SU-DHL-6 (cell line): ENCODE results near the gene GRIK3.

Experiments used
- H2AFZ ChIP-seq: fragments of 200-600 bp; sonication (generic); 2 replicates; pipeline ENCODE4 v1.6.1; 2014; ENCODE audit warnings: low read depth, mild to moderate bottlenecking, moderate library complexity, mixed read lengths, antibody characterized with exemption, low read length; ENCODE audit not compliant: severe bottlenecking
- H3F3A ChIP-seq: fragments of 200-600 bp; shearing (Covaris generic); 2 replicates; pipeline ENCODE4 v1.6.0; 2016; ENCODE audit warnings: antibody characterized with exemption, mild to moderate bottlenecking; ENCODE audit not compliant: insufficient read depth
- H3K27ac ChIP-seq: fragments of 200-600 bp; sonication (generic); 2 replicates; pipeline ENCODE4 v1.5.1; 2016; ENCODE audit warnings: low read depth, mild to moderate bottlenecking, low read length, moderate library complexity, mixed read lengths
- H3K27me3 ChIP-seq: fragments of 200-600 bp; sonication (generic), shearing (Covaris generic); 2 replicates; pipeline ENCODE4 v1.6.0; 2014; ENCODE audit warnings: mild to moderate bottlenecking, low read length
- H3K36me3 ChIP-seq: fragments of 200-600 bp; sonication (generic); 2 replicates; pipeline ENCODE4 v1.6.1; 2014; ENCODE audit warnings: mild to moderate bottlenecking, low read length, mixed read lengths
- H3K4me2 ChIP-seq: fragments of 300-600, 200-600 bp; shearing (Covaris generic), sonication (generic); 2 replicates; pipeline ENCODE4 v1.6.0; 2014; ENCODE audit warnings: low read length, low read depth, mild to moderate bottlenecking; ENCODE audit not compliant: poor library complexity, severe bottlenecking
- H3K4me3 ChIP-seq: fragments of 200-600 bp; sonication (generic); 2 replicates; pipeline ENCODE4 v1.5.1; 2014; ENCODE audit warnings: antibody characterized with exemption, low read length, mild to moderate bottlenecking, mixed read lengths; ENCODE audit not compliant: insufficient read depth, poor library complexity, severe bottlenecking
- H3K79me2 ChIP-seq: fragments of 200-600 bp; sonication (generic); 2 replicates; pipeline ENCODE4 v1.6.1; 2014; ENCODE audit warnings: mild to moderate bottlenecking, low read length, moderate library complexity; ENCODE audit not compliant: insufficient read depth
- H3K9ac ChIP-seq: fragments of 200-600 bp; sonication (generic); 2 replicates; pipeline ENCODE4 v1.7.0; 2014; ENCODE audit warnings: mild to moderate bottlenecking, low read length
- H3K9me2 ChIP-seq: fragments of 200-600 bp; sonication (generic); replicated peaks from 2 replicates; pipeline ENCODE4 v1.6.1; 2014; ENCODE audit warnings: low read length; ENCODE audit not compliant: insufficient read depth
- H3K9me3 ChIP-seq: fragments of 200-600 bp; sonication (generic); 2 replicates; pipeline ENCODE4 v1.6.1; 2014; ENCODE audit warnings: low read length, mixed read lengths; ENCODE audit not compliant: insufficient read depth
- H4K20me1 ChIP-seq: fragments of 200-600 bp; sonication (generic); 2 replicates; pipeline ENCODE4 v1.6.1; 2014; ENCODE audit warnings: low read depth, mild to moderate bottlenecking, antibody characterized with exemption, low read length, moderate library complexity, mixed read lengths
- EZH2phosphoT487 ChIP-seq: fragments of 200-600 bp; sonication (generic), shearing (Covaris generic); conservative IDR thresholded peaks from 2 replicates; pipeline ENCODE4 v1.6.1; 2018; ENCODE audit warnings: mild to moderate bottlenecking, antibody characterized with exemption, low read length, moderate library complexity, mixed read lengths
- TF ChIP-seq, protein P1 (sequence below): fragments of 200-600 bp; sonication (generic); IDR thresholded peaks from one replicate; pipeline ENCODE4 v1.5.1; 2017; ENCODE audit warnings: antibody characterized with exemption, mild to moderate bottlenecking, low read length, moderate library complexity; ENCODE audit not compliant: insufficient read depth, poor library complexity, severe bottlenecking

GRIK3 gene

GRCh38 chr1:36763771-36764170, 270.5 kb downstream of the GRIK3 start:
- no peaks in the 10 kb centered on the region for H4K20me1 ChIP-seq
- H3K27ac ChIP-seq, result no peak overlapping the region
- no peaks in the 10 kb centered on the region for H3K36me3 ChIP-seq
- H3K9me3 ChIP-seq, result no peaks in the 10 kb centered on the region
- H3K79me2 ChIP-seq, result no peaks in the 10 kb centered on the region
- no peak overlapping the region for H2AFZ ChIP-seq
- H3K4me2 ChIP-seq, result no peak overlapping the region
- H3K9me2 ChIP-seq, result no peaks in the 10 kb centered on the region
- no peaks in the 10 kb centered on the region for H3F3A ChIP-seq
- H3K4me3 ChIP-seq, result no peak overlapping the region
- no peaks in the 10 kb centered on the region for H3K27me3 ChIP-seq
- no peak for TF ChIP-seq EZH2phosphoT487
- TF ChIP-seq, protein P1, sequence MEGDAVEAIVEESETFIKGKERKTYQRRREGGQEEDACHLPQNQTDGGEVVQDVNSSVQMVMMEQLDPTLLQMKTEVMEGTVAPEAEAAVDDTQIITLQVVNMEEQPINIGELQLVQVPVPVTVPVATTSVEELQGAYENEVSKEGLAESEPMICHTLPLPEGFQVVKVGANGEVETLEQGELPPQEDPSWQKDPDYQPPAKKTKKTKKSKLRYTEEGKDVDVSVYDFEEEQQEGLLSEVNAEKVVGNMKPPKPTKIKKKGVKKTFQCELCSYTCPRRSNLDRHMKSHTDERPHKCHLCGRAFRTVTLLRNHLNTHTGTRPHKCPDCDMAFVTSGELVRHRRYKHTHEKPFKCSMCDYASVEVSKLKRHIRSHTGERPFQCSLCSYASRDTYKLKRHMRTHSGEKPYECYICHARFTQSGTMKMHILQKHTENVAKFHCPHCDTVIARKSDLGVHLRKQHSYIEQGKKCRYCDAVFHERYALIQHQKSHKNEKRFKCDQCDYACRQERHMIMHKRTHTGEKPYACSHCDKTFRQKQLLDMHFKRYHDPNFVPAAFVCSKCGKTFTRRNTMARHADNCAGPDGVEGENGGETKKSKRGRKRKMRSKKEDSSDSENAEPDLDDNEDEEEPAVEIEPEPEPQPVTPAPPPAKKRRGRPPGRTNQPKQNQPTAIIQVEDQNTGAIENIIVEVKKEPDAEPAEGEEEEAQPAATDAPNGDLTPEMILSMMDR, result no peak
- H3K9ac ChIP-seq, result no peak overlapping the region

GRCh38 chr1:36762174-36762573, 272.1 kb downstream of the GRIK3 start:
- no peaks in the 10 kb centered on the region for H3K79me2 ChIP-seq
- no peaks in the 10 kb centered on the region for H3K27me3 ChIP-seq
- no peak overlapping the region for H3K4me3 ChIP-seq
- H3K4me2 ChIP-seq, result no peak overlapping the region
- no peak overlapping the region for H2AFZ ChIP-seq
- H3K9me2 ChIP-seq, result no peaks in the 10 kb centered on the region
- TF ChIP-seq EZH2phosphoT487, result no peak
- TF ChIP-seq, protein P1, result no peak
- no peaks in the 10 kb centered on the region for H3K36me3 ChIP-seq
- no peaks in the 10 kb centered on the region for H4K20me1 ChIP-seq
- no peak overlapping the region for H3K27ac ChIP-seq
- no peak overlapping the region for H3K9ac ChIP-seq
- H3F3A ChIP-seq, result no peaks in the 10 kb centered on the region
- H3K9me3 ChIP-seq, result no peaks in the 10 kb centered on the region

GRCh38 chr1:36761113-36761512, 273.2 kb downstream of the GRIK3 start:
- Histone ChIP-seq H3K9ac (no peak overlapping the region), H3K27me3 (no peaks in the 10 kb centered on the region), H4K20me1 (no peaks in the 10 kb centered on the region), H3K27ac (no peak overlapping the region), H2AFZ (no peak overlapping the region), H3K9me2 (no peaks in the 10 kb centered on the region), H3K4me3 (no peak overlapping the region), H3K9me3 (no peaks in the 10 kb centered on the region), H3F3A (no peaks in the 10 kb centered on the region), H3K4me2 (no peak overlapping the region), H3K79me2 (no peaks in the 10 kb centered on the region), H3K36me3 (no peaks in the 10 kb centered on the region)
- no peak for TF ChIP-seq EZH2phosphoT487
- TF ChIP-seq, protein P1, result no peak

DNA sequence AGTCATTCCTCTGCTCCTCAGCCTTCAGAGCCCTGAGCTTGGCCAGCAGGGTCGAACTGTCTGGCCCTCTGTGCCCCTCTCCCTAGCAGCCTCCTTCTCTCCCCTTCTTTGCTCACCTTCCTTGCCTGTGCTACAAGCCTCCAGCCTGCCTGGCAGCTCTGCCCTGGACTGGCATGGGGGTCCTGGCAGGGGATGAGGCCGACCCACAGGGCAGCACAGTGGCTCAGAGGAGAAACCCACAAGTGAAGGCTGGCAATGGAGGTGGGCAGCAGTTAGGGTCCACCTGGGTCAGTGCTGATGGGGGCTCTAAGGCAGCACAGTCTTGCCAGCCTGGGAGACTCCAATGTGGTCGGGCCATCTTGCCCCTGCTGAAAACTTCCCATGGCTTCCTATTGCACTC, 274.2 kb downstream of the GRIK3 start:
- H3F3A ChIP-seq, result no peaks in the 10 kb centered on the region
- H3K9me3 ChIP-seq, result no peaks in the 10 kb centered on the region
- no peak overlapping the region for H3K27ac ChIP-seq
- no peak overlapping the region for H3K9ac ChIP-seq
- H3K79me2 ChIP-seq, result no peaks in the 10 kb centered on the region
- TF ChIP-seq EZH2phosphoT487, result no peak
- TF ChIP-seq, protein P1, result no peak
- H4K20me1 ChIP-seq, result no peaks in the 10 kb centered on the region
- H3K4me2 ChIP-seq, result no peak overlapping the region
- H3K4me3 ChIP-seq, result no peak overlapping the region
- H3K27me3 ChIP-seq, result no peaks in the 10 kb centered on the region
- no peaks in the 10 kb centered on the region for H3K9me2 ChIP-seq
- no peaks in the 10 kb centered on the region for H3K36me3 ChIP-seq
- H2AFZ ChIP-seq, result no peak overlapping the region
